H1 (cell line): ENCODE measurements around the gene CAMK2B. TPM values are rescaled to one million over a fixed set of nuclear protein-coding genes. Genes with fewer than 3 reads are reported as not detected.

Source experiments
- CTCF ChIA-PET: fragments of 300-600 bp; sonication (Branson Sonifier 250); formaldehyde crosslinking; loops from one replicate; lab custom pipeline; 2021; ENCODE audit not compliant: partially characterized antibody; lab: Charles Lee
- POLR2A ChIA-PET: fragments of 300-600 bp; sonication (Branson Sonifier 250); formaldehyde crosslinking; loops from one replicate; lab custom pipeline; 2021; ENCODE audit warnings: inconsistent platforms; ENCODE audit not compliant: partially characterized antibody; lab: Charles Lee
- DNase-seq, 2 experiments: peaks; one replicate each; pipeline versions ENCODE4 v3.0.0 to v3.0.0-alpha.2; 2010 to 2022; ENCODE audit warnings: low spot score in 2 of 2, low read depth in 1 of 2, mixed read lengths in 1 of 2
- FAIRE-seq: peaks from 2 replicates; lab custom pipeline; 2011; peaks lifted over from hg19 to GRCh38; lab: Jason Lieb, UNC
- H2AFZ ChIP-seq: 2 replicates; pipeline ENCODE4 v1.8.1; 2012; ENCODE audit warnings: low read length, inconsistent platforms
- H2AK5ac ChIP-seq: 2 replicates; pipeline ENCODE4 v1.6.1; 2013; ENCODE audit warnings: low read depth, low read length
- H2BK120ac ChIP-seq: replicated peaks from 2 replicates; pipeline ENCODE3; 2013; ENCODE audit warnings: low read depth, low read length, inconsistent platforms
- H2BK12ac ChIP-seq: 2 replicates; pipeline ENCODE4 v1.6.1; 2013; ENCODE audit warnings: low read depth, low read length
- H2BK15ac ChIP-seq: 2 replicates; pipeline ENCODE4 v1.6.1; 2013; ENCODE audit warnings: low read length
- H2BK20ac ChIP-seq: 2 replicates; pipeline ENCODE4 v1.6.1; 2013; ENCODE audit warnings: low read length
- H2BK5ac ChIP-seq: 2 replicates; pipeline ENCODE4 v1.6.1; 2013; ENCODE audit warnings: low read depth, low read length
- H3K14ac ChIP-seq: 2 replicates; pipeline ENCODE4 v1.6.1; 2013; ENCODE audit warnings: inconsistent platforms; ENCODE audit not compliant: insufficient read length
- H3K18ac ChIP-seq: 2 replicates; pipeline ENCODE4 v1.6.1; 2013; ENCODE audit warnings: low read length; ENCODE audit errors: extremely low read depth
- H3K23ac ChIP-seq: 2 replicates; pipeline ENCODE4 v1.6.1; 2013; ENCODE audit warnings: inconsistent platforms; ENCODE audit not compliant: insufficient read length
- H3K23me2 ChIP-seq: 2 replicates; pipeline ENCODE4 v1.6.1; 2013; ENCODE audit warnings: low read depth, low read length
- H3K27ac ChIP-seq: 2 replicates; pipeline ENCODE4 v1.6.1; 2011; ENCODE audit warnings: low read depth, low read length, inconsistent platforms
- H3K27me3 ChIP-seq, 4 experiments: replicated peaks in 1 of 4; 1 replicate in 1 of 4; 2 replicates in 3 of 4; pipeline versions ENCODE4 v1.6.1 to v1.8.1; 2011 to 2013; ENCODE audit warnings: low read length in 3 of 4, mild to moderate bottlenecking in 3 of 4, inconsistent platforms in 2 of 4, mixed read lengths in 2 of 4, moderate library complexity in 1 of 4; ENCODE audit not compliant: control insufficient read depth in 3 of 4, insufficient read depth in 3 of 4; ENCODE audit errors: extremely low read depth in 1 of 4
- H3K36me3 ChIP-seq, 4 experiments: 2 replicates each; pipeline versions ENCODE4 v1.6.1 to v1.8.1; 2011 to 2013; ENCODE audit warnings: mild to moderate bottlenecking in 4 of 4, low read length in 3 of 4, moderate library complexity in 2 of 4, control low read depth in 1 of 4, inconsistent platforms in 1 of 4; ENCODE audit not compliant: insufficient read depth in 4 of 4, control insufficient read depth in 2 of 4
- H3K4ac ChIP-seq: replicated peaks from 2 replicates; pipeline ENCODE3; 2013; ENCODE audit warnings: low read length, low read depth, mixed read lengths, inconsistent platforms; ENCODE audit not compliant: insufficient read length
- H3K4me1 ChIP-seq, 4 experiments: replicated peaks in 1 of 4; 1 replicate in 1 of 4; 2 replicates in 3 of 4; pipeline versions ENCODE4 v1.6.1 to v1.8.1; 2011 to 2013; ENCODE audit warnings: low read length in 3 of 4, inconsistent platforms in 2 of 4, mixed read lengths in 1 of 4; ENCODE audit not compliant: insufficient read depth in 4 of 4, control insufficient read depth in 3 of 4
- H3K4me2 ChIP-seq, 2 experiments: 2 replicates each; pipeline versions ENCODE4 v1.6.1 to v1.8.1; 2011 to 2013; ENCODE audit warnings: low read depth in 2 of 2, low read length in 2 of 2, control low read depth in 1 of 2, inconsistent platforms in 1 of 2, mild to moderate bottlenecking in 1 of 2; ENCODE audit not compliant: insufficient read depth in 1 of 2
- H3K4me3 ChIP-seq, 4 experiments: fragments of 200-600, 300-600 bp in 1 of 4; sonication (generic), shearing (Covaris generic), sonication (Bioruptor Twin) in 1 of 4; 2 replicates each; pipeline versions ENCODE4 v1.5.1 to v1.8.1; 2011 to 2016; ENCODE audit warnings: low read length in 4 of 4, low read depth in 3 of 4, control low read depth in 2 of 4, inconsistent platforms in 2 of 4, mild to moderate bottlenecking in 2 of 4, mixed read lengths in 1 of 4, moderate library complexity in 1 of 4; ENCODE audit not compliant: insufficient read depth in 2 of 4; ENCODE audit errors: extremely low read depth in 1 of 4
- H3K56ac ChIP-seq: replicated peaks from 2 replicates; pipeline ENCODE3; 2013; ENCODE audit warnings: low read depth, mild to moderate bottlenecking, mixed read lengths, low read length, inconsistent platforms; ENCODE audit not compliant: insufficient read length
- H3K79me1 ChIP-seq: 2 replicates; pipeline ENCODE4 v1.6.1; 2013; ENCODE audit warnings: low read depth, low read length, control low read depth
- H3K79me2 ChIP-seq, 2 experiments: 2 replicates each; pipeline versions ENCODE4 v1.6.1 to v1.8.1; 2012 to 2013; ENCODE audit warnings: low read length in 2 of 2, mild to moderate bottlenecking in 2 of 2, inconsistent platforms in 1 of 2; ENCODE audit not compliant: insufficient read depth in 2 of 2, control insufficient read depth in 1 of 2
- H3K9ac ChIP-seq, 4 experiments: replicated peaks in 1 of 4; 1 replicate in 1 of 4; 2 replicates in 3 of 4; pipeline versions ENCODE4 v1.6.1 to v1.8.1; 2011 to 2013; ENCODE audit warnings: low read depth in 3 of 4, low read length in 3 of 4, control low read depth in 2 of 4, mild to moderate bottlenecking in 2 of 4, moderate library complexity in 2 of 4, inconsistent platforms in 1 of 4; ENCODE audit errors: extremely low read depth in 1 of 4
- H3K9me3 ChIP-seq, 2 experiments: 2 replicates each; pipeline versions ENCODE4 v1.6.1 to v1.8.1; 2012 to 2013; ENCODE audit warnings: mild to moderate bottlenecking in 2 of 2, moderate library complexity in 2 of 2, control low read depth in 1 of 2, inconsistent platforms in 1 of 2, low read depth in 1 of 2, low read length in 1 of 2, mixed read lengths in 1 of 2; ENCODE audit not compliant: insufficient read depth in 2 of 2
- H4K20me1 ChIP-seq, 2 experiments: replicated peaks in 1 of 2; 2 replicates each; pipeline versions ENCODE3 to v1.8.1; 2011 to 2013; ENCODE audit warnings: inconsistent platforms in 2 of 2, low read length in 2 of 2, mild to moderate bottlenecking in 1 of 2; ENCODE audit not compliant: insufficient read depth in 2 of 2, control insufficient read depth in 1 of 2
- H4K5ac ChIP-seq: 2 replicates; pipeline ENCODE4 v1.6.1; 2013; ENCODE audit warnings: low read length, low read depth, mixed read lengths, inconsistent platforms; ENCODE audit not compliant: insufficient read length
- H4K8ac ChIP-seq: 2 replicates; pipeline ENCODE4 v1.8.0; 2013; ENCODE audit warnings: mild to moderate bottlenecking, moderate library complexity, low read length, inconsistent platforms; ENCODE audit not compliant: insufficient read depth; ENCODE audit errors: extremely low read depth
- H4K91ac ChIP-seq: replicated peaks from 2 replicates; pipeline ENCODE3; 2013; ENCODE audit warnings: low read length, mixed read lengths, inconsistent platforms; ENCODE audit not compliant: insufficient read length
- CBX5 ChIP-seq: fragments of 300-800, 300-1000 bp; sonication (generic); IDR thresholded peaks from 2 replicates; pipeline ENCODE4 v1.7.1; 2016; ENCODE audit warnings: antibody characterized with exemption, low read length, low read depth
- CBX8 ChIP-seq: fragments of 300-800, 300-1000 bp; sonication (generic); IDR thresholded peaks from 2 replicates; pipeline ENCODE4 v1.7.1; 2016; ENCODE audit warnings: low read depth, low read length, borderline replicate concordance
- CEBPB ChIP-seq: IDR thresholded peaks from 2 replicates; pipeline ENCODE4 v1.6.1; 2012; ENCODE audit warnings: low read depth, low read length
- HDAC2 ChIP-seq, 2 experiments: fragments of 300-600 bp in 1 of 2; sonication (generic) in 1 of 2; IDR thresholded peaks; 2 replicates each; pipeline ENCODE4 v1.6.1; 2011 to 2012; ENCODE audit warnings: low read depth in 2 of 2, low read length in 2 of 2, mild to moderate bottlenecking in 2 of 2, moderate library complexity in 2 of 2, borderline replicate concordance in 1 of 2, inconsistent platforms in 1 of 2
- JUN ChIP-seq: IDR thresholded peaks from 2 replicates; pipeline ENCODE4 v1.6.1; 2011; ENCODE audit warnings: low read depth, mild to moderate bottlenecking, improper control_type of control experiment, low read length
- KDM5A ChIP-seq: fragments of 200-600 bp; IDR thresholded peaks from 2 replicates; pipeline ENCODE4 v1.7.1; 2012; ENCODE audit warnings: mild to moderate bottlenecking, low read length, inconsistent platforms, mixed read lengths
- SIN3A ChIP-seq, 2 experiments: IDR thresholded peaks in 1 of 2; conservative IDR thresholded peaks in 1 of 2; 2 replicates each; pipeline ENCODE4 v1.6.1; 2011 to 2012; ENCODE audit warnings: low read length in 2 of 2, improper control_type of control experiment in 1 of 2, low read depth in 1 of 2, mild to moderate bottlenecking in 1 of 2
- YY1 ChIP-seq: IDR thresholded peaks from 2 replicates; pipeline ENCODE4 v1.6.1; 2011; ENCODE audit warnings: low read depth, mild to moderate bottlenecking, low read length
- WGBS, 2 experiments: shearing (Covaris generic) in 1 of 2; methylation state at CpG; one replicate each; pipeline versions ENCODE4 v1.1.6 to v1.1.7; 2013 to 2015; ENCODE audit warnings: low lambda C conversion rate in 2 of 2, mixed read lengths in 2 of 2, inconsistent platforms in 1 of 2, low coverage in 1 of 2, missing lambda C conversion rate in 1 of 2; ENCODE audit not compliant: insufficient replicate concordance in 2 of 2, insufficient coverage in 1 of 2, insufficient read length in 1 of 2; ENCODE audit errors: extremely low coverage in 1 of 2, missing lambda C conversion rate in 1 of 2; 5-methylcytosine and 5-hydroxymethylcytosine counted together
- polyA plus RNA-seq, 7 experiments: library from polyadenylated mRNA; depleted of rRNA in 3 of 7; stranded (reverse) in 5 of 7; unstranded in 2 of 7; fragments of >200 nt in 5 of 7; fragments of 200-250 nt in 2 of 7; gene quantifications; 1 replicate in 5 of 7; 2 replicates in 1 of 7; 4 replicates in 1 of 7; pipeline versions ENCODE4 v1.2.1 to v1.2.3, GENCODE V29; 2011 to 2013; ENCODE audit warnings: missing spikeins in 2 of 7, mixed read lengths in 2 of 7
- total RNA-seq: library from RNA; stranded (reverse); fragmentation: NEBNext Ultra II Directional; extraction: Animal tissue kit (Norgen Biotek cat#: 25700); gene quantifications from 2 replicates; pipeline ENCODE4 v1.2.1, GENCODE V29; 2021

The CAMK2B gene
- total and polyA plus RNA-seq, 2 of the 8 experiments (the other 6 are each of a cell fraction or from before 2014, with no cell fraction given): 0.05 to 0.15 TPM

DNA sequence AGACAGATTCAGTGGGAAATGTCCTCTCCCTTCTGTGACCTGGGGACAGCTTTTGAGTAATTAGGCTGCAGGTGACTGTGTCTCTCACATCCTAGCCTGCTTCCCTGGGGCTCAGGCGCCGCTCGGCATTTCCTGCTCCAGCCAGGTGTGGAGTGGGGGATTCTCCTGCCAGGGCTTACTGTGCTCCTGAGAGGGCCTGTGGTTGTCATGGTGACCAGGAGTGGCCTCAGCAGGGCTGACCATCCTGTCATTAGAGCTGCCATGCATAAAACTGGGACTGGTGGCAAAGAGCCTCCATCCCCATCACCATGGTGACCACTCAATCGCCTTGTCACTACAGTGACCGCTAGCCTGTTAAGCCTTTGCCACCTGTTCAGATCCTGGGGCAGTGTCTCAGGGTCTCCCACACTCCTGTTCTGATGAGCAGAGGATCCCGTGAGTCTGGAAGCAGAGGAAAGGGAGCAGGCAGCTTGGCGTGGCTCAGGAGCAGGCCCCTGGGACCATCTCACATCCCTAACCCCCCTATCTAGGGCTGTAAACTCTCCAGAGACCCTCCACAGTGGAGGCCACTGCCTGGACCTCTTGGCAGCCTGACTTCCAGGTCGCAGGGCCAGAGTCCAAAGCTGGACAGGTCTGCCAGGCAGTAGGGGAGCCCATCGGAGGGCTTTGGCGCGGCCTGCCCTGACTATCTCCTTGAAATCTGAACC lies 136.0 kb downstream of the CAMK2B start, which contains the start of gene GCK:
Gene GCK (minus strand): TSS at position 154 of the 707 bp plus-strand sequence. CDS start 486 bp downstream, outside the sequence.
- POLR2A ChIA-PET: interaction anchor here (1.0 kb wide), 1 partner anchor 49 kb away, joined by 3 read pairs; no protein-coding TSS in a partner anchor
- no peak within 1 kb of the TSS for H3K27ac ChIP-seq
- peak within 1 kb of the TSS; percentile 58; the same call in 1 of the 2 replicates for H4K8ac ChIP-seq
- CTCF ChIA-PET: interaction anchor here (0.6 kb wide), 1 partner anchor 25 kb away, joined by 3 read pairs; no protein-coding TSS in a partner anchor
- no peak within 1 kb of the TSS for H3K56ac ChIP-seq
- H3K4me2 ChIP-seq: no peak within 1 kb of the TSS
- H3K4me3 ChIP-seq: no peak within 1 kb of the TSS
- H3K36me3 ChIP-seq: no peaks in the 10 kb centered on the region
- H3K4ac ChIP-seq: no peak within 1 kb of the TSS
- no peaks in the 10 kb centered on the region for H4K20me1 ChIP-seq
- H3K23me2 ChIP-seq: no peaks in the 10 kb centered on the region
- no peak within 1 kb of the TSS for H3K9ac ChIP-seq
- H2BK120ac ChIP-seq: no peak within 1 kb of the TSS
- no peaks in the 10 kb centered on the region for H3K9me3 ChIP-seq
- H3K23ac ChIP-seq: no peak within 1 kb of the TSS
- no peak within 1 kb of the TSS for H2AK5ac ChIP-seq
- TF ChIP-seq JUN (no peak), YY1 (no peak), CEBPB (no peak), CBX8 (no peak), KDM5A (no peak), SIN3A (conservative IDR thresholded peaks at IDR 0.05 in 1 of 2, IDR thresholded peaks at IDR 0.05 in 1 of 2; ENCODE audit: low read depth in 1 of 2, low read length in 2 of 2) (no peak), HDAC2 (IDR thresholded peaks at IDR 0.05; ENCODE audit: borderline replicate concordance in 1 of 2, low read depth in 2 of 2, low read length in 2 of 2) (no peak), CBX5 (no peak)
- 82% methylated on average over 10 of the region's 11 CpGs; no CpG with 5 or more reads in 1 of the 2 experiments for WGBS, 2 experiments
- H3K4me1 ChIP-seq: peaks cover 0 to 3% (median 0%) of the 10 kb centered on the region in 4 experiments; a peak in 4 of 7 replicates
- peaks cover 0 to 3% (median 0%) of the 10 kb centered on the region in 4 experiments; a peak in 2 of 7 replicates for H3K27me3 ChIP-seq
- no peaks in the 10 kb centered on the region for H3K79me1 ChIP-seq
- FAIRE-seq (no peak), DNase-seq (no peak)
- no peak within 1 kb of the TSS for H4K5ac ChIP-seq
- H4K91ac ChIP-seq: no peak within 1 kb of the TSS
- H2BK12ac ChIP-seq: no peak within 1 kb of the TSS
- H3K18ac ChIP-seq: no peak within 1 kb of the TSS
- H2BK5ac ChIP-seq: no peak within 1 kb of the TSS
- H2AFZ ChIP-seq: no peak within 1 kb of the TSS
- no peak within 1 kb of the TSS for H3K14ac ChIP-seq
- no peak within 1 kb of the TSS for H2BK20ac ChIP-seq
- H3K79me2 ChIP-seq: no peaks in the 10 kb centered on the region
- H2BK15ac ChIP-seq: no peak within 1 kb of the TSS
